IMR-90 (cell line): ENCODE results near the gene SPEG. TPM values are rescaled to one million over a fixed set of nuclear protein-coding genes. Genes with fewer than 3 reads are reported as not detected.

Experiments
- ATAC-seq: fragments of 200-7000 bp; cut with Tn5 transposase; 2 replicates; pipeline ENCODE4 v1.9.1; 2020; ENCODE audit warnings: low read depth, mild to moderate bottlenecking, moderate library complexity
- BruUV-seq: library from RNA; stranded (reverse); fragments of 400-500 nt; replicated peaks from 2 replicates; lab custom pipeline; 2021; lab: Mats Ljungman, UMichigan
- CTCF ChIA-PET: fragments of 300-600 bp; formaldehyde crosslinking; extraction: SDS; loops from one replicate; lab custom pipeline; 2021; ENCODE audit warnings: antibody characterized with exemption; lab: Yijun Ruan, JAX
- POLR2A ChIA-PET: fragments of 300-600 bp; sonication (Branson Sonifier 250); formaldehyde crosslinking; loops from one replicate; lab custom pipeline; 2022; ENCODE audit warnings: antibody characterized with exemption; ENCODE audit not compliant: unreplicated experiment; lab: Charles Lee
- DNase-seq: peaks from one replicate; pipeline ENCODE4 v3.0.0; 2013
- H2AFZ ChIP-seq: replicated peaks from 2 replicates; pipeline ENCODE3; 2013; ENCODE audit warnings: low read length, mild to moderate bottlenecking; ENCODE audit not compliant: poor library complexity
- H2AK5ac ChIP-seq: 2 replicates; pipeline ENCODE4 v1.6.1; 2013; ENCODE audit warnings: low read depth, low read length, inconsistent platforms
- H2AK9ac ChIP-seq: replicated peaks from 2 replicates; pipeline ENCODE3; 2013; ENCODE audit warnings: mild to moderate bottlenecking, low read depth, low read length, moderate library complexity; ENCODE audit not compliant: poor library complexity
- H2BK120ac ChIP-seq: 2 replicates; pipeline ENCODE4 v1.6.1; 2013; ENCODE audit warnings: low read depth, low read length, inconsistent platforms
- H2BK15ac ChIP-seq: 3 replicates; pipeline ENCODE4 v1.6.1; 2013; ENCODE audit warnings: low read depth, low read length, inconsistent platforms
- H2BK20ac ChIP-seq: 2 replicates; pipeline ENCODE4 v1.6.1; 2013; ENCODE audit warnings: low read depth, mild to moderate bottlenecking, inconsistent platforms, low read length, moderate library complexity
- H2BK5ac ChIP-seq: 2 replicates; pipeline ENCODE4 v1.6.1; 2013; ENCODE audit warnings: mild to moderate bottlenecking, low read depth, low read length, inconsistent platforms; ENCODE audit not compliant: poor library complexity, severe bottlenecking
- H3K14ac ChIP-seq: replicated peaks from 2 replicates; pipeline ENCODE4 v1.6.1; 2013; ENCODE audit warnings: low read depth, low read length, inconsistent platforms
- H3K18ac ChIP-seq: 2 replicates; pipeline ENCODE4 v1.6.1; 2013; ENCODE audit warnings: low read depth, low read length, control low read depth
- H3K23ac ChIP-seq: 2 replicates; pipeline ENCODE4 v1.6.1; 2013; ENCODE audit warnings: low read depth, low read length, inconsistent platforms
- H3K27ac ChIP-seq: 2 replicates; pipeline ENCODE4 v1.5.1; 2013; ENCODE audit warnings: mild to moderate bottlenecking, control low read depth, low read length; ENCODE audit not compliant: insufficient read depth
- H3K27me3 ChIP-seq: 2 replicates; pipeline ENCODE4 v1.6.1; 2013; ENCODE audit warnings: low read length; ENCODE audit not compliant: control insufficient read depth, insufficient read depth
- H3K36me3 ChIP-seq: 2 replicates; pipeline ENCODE4 v1.6.1; 2013; ENCODE audit warnings: low read length, mixed read lengths; ENCODE audit not compliant: control insufficient read depth, insufficient read depth
- H3K4ac ChIP-seq: 2 replicates; pipeline ENCODE4 v1.6.1; 2013; ENCODE audit warnings: low read depth, low read length, inconsistent platforms
- H3K4me1 ChIP-seq: 2 replicates; pipeline ENCODE4 v1.6.1; 2013; ENCODE audit warnings: low read length, mixed read lengths; ENCODE audit not compliant: control insufficient read depth, insufficient read depth
- H3K4me2 ChIP-seq: 2 replicates; pipeline ENCODE4 v1.6.1; 2013; ENCODE audit warnings: low read depth, mild to moderate bottlenecking, control low read depth, low read length, moderate library complexity
- H3K4me3 ChIP-seq: 2 replicates; pipeline ENCODE4 v1.5.1; 2013; ENCODE audit warnings: low read depth, mild to moderate bottlenecking, control low read depth, low read length, moderate library complexity; ENCODE audit not compliant: insufficient read depth
- H3K56ac ChIP-seq: 2 replicates; pipeline ENCODE4 v1.6.1; 2013; ENCODE audit warnings: low read length, inconsistent platforms; ENCODE audit not compliant: insufficient read depth; ENCODE audit errors: extremely low read depth
- H3K79me1 ChIP-seq, 2 experiments: 2 replicates each; pipeline ENCODE4 v1.6.1; 2013; ENCODE audit warnings: low read length in 2 of 2, inconsistent platforms in 1 of 2, low read depth in 1 of 2
- H3K9ac ChIP-seq: 2 replicates; pipeline ENCODE4 v1.6.1; 2013; ENCODE audit warnings: low read depth, low read length, control low read depth
- H3K9me1 ChIP-seq: 2 replicates; pipeline ENCODE4 v1.6.1; 2013; ENCODE audit warnings: low read length, inconsistent platforms; ENCODE audit not compliant: insufficient read depth
- H3K9me3 ChIP-seq: 2 replicates; pipeline ENCODE4 v1.6.1; 2013; ENCODE audit warnings: low read length; ENCODE audit not compliant: control insufficient read depth, insufficient read depth
- H4K20me1 ChIP-seq: 2 replicates; pipeline ENCODE4 v1.6.1; 2013; ENCODE audit warnings: low read length, inconsistent platforms; ENCODE audit not compliant: insufficient read depth
- H4K5ac ChIP-seq: 2 replicates; pipeline ENCODE4 v1.6.1; 2013; ENCODE audit warnings: mild to moderate bottlenecking, low read depth, low read length, control low read depth
- H4K8ac ChIP-seq, 2 experiments: 2 replicates each; pipeline ENCODE4 v1.6.1; 2013; ENCODE audit warnings: low read depth in 2 of 2, low read length in 2 of 2, control low read depth in 1 of 2, inconsistent platforms in 1 of 2
- H4K91ac ChIP-seq: 2 replicates; pipeline ENCODE4 v1.6.1; 2013; ENCODE audit warnings: low read depth, low read length, inconsistent platforms; ENCODE audit not compliant: insufficient read depth
- BHLHE40 ChIP-seq: fragments of 150-350 bp; IDR thresholded peaks from 2 replicates; pipeline ENCODE4 v1.6.1; 2016; ENCODE audit warnings: mild to moderate bottlenecking, low read depth, low read length
- CHD1 ChIP-seq: IDR thresholded peaks from 2 replicates; pipeline ENCODE4 v1.6.1; 2012; ENCODE audit warnings: low read depth, low read length, improper control_type of control experiment
- ELK1 ChIP-seq: fragments of 150-350 bp; IDR thresholded peaks from 2 replicates; pipeline ENCODE4 v1.6.1; 2016; ENCODE audit warnings: low read depth, mild to moderate bottlenecking, low read length, moderate library complexity, borderline replicate concordance
- FOS ChIP-seq: fragments of 150-350 bp; IDR thresholded peaks from 2 replicates; pipeline ENCODE4 v1.6.1; 2016; ENCODE audit warnings: low read depth, low read length
- MXI1 ChIP-seq: IDR thresholded peaks from 2 replicates; pipeline ENCODE4 v1.6.1; 2012; ENCODE audit warnings: low read depth, mild to moderate bottlenecking, low read length, moderate library complexity, borderline replicate concordance
- POLR2A ChIP-seq: IDR thresholded peaks from 2 replicates; pipeline ENCODE4 v1.6.1; 2012; ENCODE audit warnings: mild to moderate bottlenecking, low read depth, low read length
- RAD21 ChIP-seq: IDR thresholded peaks from 2 replicates; pipeline ENCODE4 v1.6.1; 2012; ENCODE audit warnings: low read length, improper control_type of control experiment
- RCOR1 ChIP-seq: IDR thresholded peaks from 2 replicates; pipeline ENCODE4 v1.6.1; 2012; ENCODE audit warnings: mild to moderate bottlenecking, low read length, improper control_type of control experiment; ENCODE audit not compliant: insufficient replicate concordance
- SMC3 ChIP-seq: fragments of 150-350 bp; IDR thresholded peaks from 2 replicates; pipeline ENCODE4 v1.6.1; 2016; ENCODE audit warnings: low read depth, mild to moderate bottlenecking, antibody characterized with exemption, low read length, moderate library complexity
- WGBS, 2 experiments: methylation state at CpG; one replicate each; pipeline versions ENCODE4 v1.1.5 to v1.1.7; 2013; ENCODE audit warnings: missing lambda C conversion rate in 2 of 2; ENCODE audit not compliant: insufficient read length in 1 of 2; ENCODE audit errors: extremely low coverage in 2 of 2; 5-methylcytosine and 5-hydroxymethylcytosine counted together
- dilution Hi-C: fragments of 300-500 bp; cut with HindIII; formaldehyde crosslinking; loops from one replicate; pipeline ENCODE4 v1.14.3; 2018; ENCODE audit warnings: low sequenced_read_pairs; ENCODE audit not compliant: unreplicated experiment
- in situ Hi-C: fragments of 300-500 bp; cut with MboI; formaldehyde crosslinking; loops from 3 replicates; pipeline ENCODE4 v1.14.3; 2019; ENCODE audit warnings: low sequenced_read_pairs, inconsistent platforms, mixed read lengths
- intact Hi-C: fragments of 100-400 bp; cut with micrococcal nuclease; formaldehyde crosslinking; loops from 2 replicates; pipeline ENCODE4 v1.10.0; 2022
- polyA plus RNA-seq, 3 experiments: library from polyadenylated mRNA; depleted of rRNA; stranded (reverse); fragments of >200 nt; gene quantifications; 2 replicates each; pipeline ENCODE4 v1.2.3, GENCODE V29; 2012; ENCODE audit warnings: low replicate concordance in 1 of 3
- total RNA-seq: library from RNA; depleted of rRNA; stranded (reverse); fragments of >200 nt; gene quantifications from 2 replicates; pipeline ENCODE4 v1.2.3, GENCODE V29; 2012
- TF ChIP-seq, protein P1 (sequence below): conservative IDR thresholded peaks from 2 replicates; pipeline ENCODE4 v1.5.1; 2012; ENCODE audit warnings: mild to moderate bottlenecking, low read depth, low read length, improper control_type of control experiment
- TF ChIP-seq, protein P2 (sequence below): fragments of 150-350 bp; IDR thresholded peaks from 2 replicates; pipeline ENCODE4 v1.6.1; 2017; ENCODE audit warnings: mild to moderate bottlenecking, antibody characterized with exemption, low read length, low read depth

SPEG gene
- total and polyA plus RNA-seq, 2 of the 4 experiments (the other 2 are of a cell fraction) = 6.8 to 81.6 TPM

- CTCF ChIA-PET = interaction anchor here (4.1 kb wide), 1 partner anchor 10 kb away, joined by 28 read pairs; no protein-coding TSS in a partner anchor
- Histone ChIP-seq H3K9me3 (no peaks in the 10 kb centered on the region), H2BK15ac (no peak overlapping the region), H2BK20ac (no peak overlapping the region), H3K27me3 (no peaks in the 10 kb centered on the region; the same call in 1 of the 2 replicates), H3K18ac (0 out of 2 replicates have a peak overlapping the region, but pooled peaks have one; percentile 3), H2AK9ac (peak overlapping the region; percentile 88), H2BK120ac (no peak overlapping the region), H3K9ac (peak overlapping the region; percentile 91), H3K23ac (peak overlapping the region; percentile 97), H3K14ac (peak overlapping the region; percentile 100), H2AFZ (no peak overlapping the region), H3K4me1 (peaks cover 15% of the 10 kb centered on the region), H3K56ac (peak overlapping the region; percentile 93), H3K4ac (peak overlapping the region; percentile 99), H3K9me1 (peaks cover 12% of the 10 kb centered on the region), H2AK5ac (peak overlapping the region; percentile 40), H3K4me3 (peak overlapping the region; percentile 62), H4K20me1 (no peaks in the 10 kb centered on the region), H3K4me2 (peak overlapping the region; percentile 75), H4K91ac (peak overlapping the region; percentile 96), H3K79me1 (peaks cover 18 to 32% of the 10 kb centered on the region in 2 experiments), H3K27ac (0 out of 2 replicates have a peak overlapping the region, but pooled peaks have one; percentile 12), H4K5ac (peak overlapping the region; percentile 63; the same call in 1 of the 2 replicates), H3K36me3 (peaks cover 19% of the 10 kb centered on the region), H4K8ac (peak overlapping the region; percentile 75 to 97), H2BK5ac (peak overlapping the region; percentile 89)
- BruUV-seq = no TSS peak
- TF ChIP-seq MXI1 = no peak
- TF ChIP-seq RAD21 = no peak
- no peak for TF ChIP-seq POLR2A
- TF ChIP-seq SMC3 = no peak
- TF ChIP-seq RCOR1 = no peak
- TF ChIP-seq, protein P1, sequence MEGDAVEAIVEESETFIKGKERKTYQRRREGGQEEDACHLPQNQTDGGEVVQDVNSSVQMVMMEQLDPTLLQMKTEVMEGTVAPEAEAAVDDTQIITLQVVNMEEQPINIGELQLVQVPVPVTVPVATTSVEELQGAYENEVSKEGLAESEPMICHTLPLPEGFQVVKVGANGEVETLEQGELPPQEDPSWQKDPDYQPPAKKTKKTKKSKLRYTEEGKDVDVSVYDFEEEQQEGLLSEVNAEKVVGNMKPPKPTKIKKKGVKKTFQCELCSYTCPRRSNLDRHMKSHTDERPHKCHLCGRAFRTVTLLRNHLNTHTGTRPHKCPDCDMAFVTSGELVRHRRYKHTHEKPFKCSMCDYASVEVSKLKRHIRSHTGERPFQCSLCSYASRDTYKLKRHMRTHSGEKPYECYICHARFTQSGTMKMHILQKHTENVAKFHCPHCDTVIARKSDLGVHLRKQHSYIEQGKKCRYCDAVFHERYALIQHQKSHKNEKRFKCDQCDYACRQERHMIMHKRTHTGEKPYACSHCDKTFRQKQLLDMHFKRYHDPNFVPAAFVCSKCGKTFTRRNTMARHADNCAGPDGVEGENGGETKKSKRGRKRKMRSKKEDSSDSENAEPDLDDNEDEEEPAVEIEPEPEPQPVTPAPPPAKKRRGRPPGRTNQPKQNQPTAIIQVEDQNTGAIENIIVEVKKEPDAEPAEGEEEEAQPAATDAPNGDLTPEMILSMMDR = no peak
- no peak for TF ChIP-seq BHLHE40
- no peak for TF ChIP-seq FOS
- TF ChIP-seq CHD1 = no peak
- TF ChIP-seq ELK1 = no peak
- TF ChIP-seq, protein P2, sequence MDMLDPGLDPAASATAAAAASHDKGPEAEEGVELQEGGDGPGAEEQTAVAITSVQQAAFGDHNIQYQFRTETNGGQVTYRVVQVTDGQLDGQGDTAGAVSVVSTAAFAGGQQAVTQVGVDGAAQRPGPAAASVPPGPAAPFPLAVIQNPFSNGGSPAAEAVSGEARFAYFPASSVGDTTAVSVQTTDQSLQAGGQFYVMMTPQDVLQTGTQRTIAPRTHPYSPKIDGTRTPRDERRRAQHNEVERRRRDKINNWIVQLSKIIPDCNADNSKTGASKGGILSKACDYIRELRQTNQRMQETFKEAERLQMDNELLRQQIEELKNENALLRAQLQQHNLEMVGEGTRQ = no peak
- intact Hi-C loops (loop anchor here (2.0 kb wide), 1 partner anchor 39 kb away; no protein-coding TSS in a partner anchor), in situ Hi-C loops (no loop called here), dilution Hi-C loops (no loop called here)
- DNase-seq (no peak), ATAC-seq (no peak)
- 43% methylated on average over 1 of the region's 1 CpG; no CpG with 5 or more reads in 1 of the 2 experiments for WGBS, 2 experiments
- POLR2A ChIA-PET = no interaction called here
Observed at GRCh38 chr2:219499555-219499954, 64.9 kb downstream of the SPEG start.
